Activated CD4-positive, alpha-beta T cell treated with anti-CD3 and anti-CD28 coated beads for 1 hour (primary cell): ENCODE results near the gene UBE2M.
"Not testable (repeated sequence)": the region's sequence is repeated elsewhere in the genome, so short reads cannot be mapped to it uniquely, and the experiment has no call there.

ENCODE experiments used
- DNase-seq: peaks from one replicate; pipeline ENCODE4 v3.0.0-alpha.2; 2020

The UBE2M gene

DNA sequence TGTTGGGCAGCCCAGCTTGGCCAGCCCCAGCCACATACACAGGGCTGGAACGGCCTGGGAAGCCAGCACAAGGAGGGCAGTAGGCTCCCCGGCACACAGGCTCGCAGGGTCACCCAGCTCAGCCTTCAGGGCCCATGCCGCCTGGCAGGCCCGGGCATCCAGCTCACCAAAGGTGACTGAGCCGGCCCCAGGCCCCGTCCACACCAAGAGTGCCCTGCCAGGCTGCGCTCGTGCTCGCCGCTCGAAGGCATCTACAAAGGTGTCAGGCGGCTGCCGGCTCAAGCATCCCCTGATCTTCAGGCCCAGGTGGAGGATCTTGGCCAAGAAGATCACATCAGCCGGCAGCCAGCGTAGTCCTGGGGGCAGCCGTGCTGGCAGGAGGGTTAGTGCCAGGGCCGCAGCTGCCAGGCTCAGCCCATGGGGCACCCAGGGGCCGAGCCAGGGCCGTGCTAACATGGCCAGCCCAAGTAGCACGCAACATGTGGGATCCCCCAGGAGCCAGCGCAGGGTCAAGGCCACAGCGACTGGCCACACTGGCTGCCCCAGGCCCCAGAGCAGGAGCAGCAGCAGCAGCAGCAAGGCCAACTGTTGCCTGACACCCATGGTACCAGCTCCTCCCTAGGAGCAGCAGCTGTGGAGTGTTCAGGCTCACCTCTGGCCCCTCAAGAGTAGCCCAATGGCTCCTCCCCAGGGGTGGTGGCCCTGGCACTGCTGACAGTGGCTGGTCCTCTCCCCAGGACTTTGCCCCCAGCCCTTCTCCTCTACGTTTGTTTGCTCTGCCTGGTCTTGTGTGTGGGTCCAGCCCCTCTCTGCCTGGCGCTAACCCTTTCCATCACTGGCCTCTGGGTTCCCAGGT is 46.8 kb downstream of the UBE2M start, which contains the start of gene SLC27A5:
SLC27A5 (minus strand) TSS at position 640 of the 856 bp plus-strand sequence; CDS start at position 603, 37 bp downstream.
- no peak for DNase-seq

DNA sequence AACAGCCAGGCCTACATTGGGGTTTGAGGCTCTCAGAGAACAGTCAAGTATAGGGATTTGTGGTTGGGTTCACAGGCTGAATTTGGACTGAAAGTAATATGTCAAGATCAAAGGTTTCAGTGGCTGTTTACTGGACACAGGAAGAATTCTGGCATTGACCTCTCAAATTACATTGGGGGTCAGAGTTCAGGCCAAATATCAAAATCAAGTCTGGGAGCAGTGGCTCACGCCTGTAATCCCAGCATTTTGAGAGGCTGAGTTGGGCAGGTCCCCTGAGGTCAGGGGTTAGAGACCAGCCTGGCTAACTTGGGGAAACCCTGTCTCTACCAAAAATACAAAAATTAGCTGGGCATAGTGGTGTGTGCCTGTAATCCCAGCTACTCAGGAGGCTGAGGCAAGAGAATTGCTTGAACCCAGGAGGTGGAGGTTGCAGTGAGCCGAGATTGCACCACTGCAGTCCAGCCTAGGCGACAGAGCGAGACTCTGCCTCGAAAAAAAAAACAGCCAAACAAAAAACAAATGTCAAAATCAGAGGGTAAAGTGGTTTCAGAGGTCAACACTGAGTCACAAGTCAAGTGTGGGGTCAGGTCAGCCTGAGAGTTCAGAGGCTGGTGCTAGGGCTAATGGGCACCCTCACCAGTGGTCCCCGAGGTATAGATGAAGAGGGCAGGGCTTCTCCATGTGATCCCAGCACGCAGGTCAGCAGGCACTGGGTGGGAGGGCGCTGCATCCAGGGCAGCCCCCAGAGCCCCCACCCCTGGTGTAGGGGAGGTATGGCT is 48.1 kb downstream of the UBE2M start:
- no peak for DNase-seq

DNA sequence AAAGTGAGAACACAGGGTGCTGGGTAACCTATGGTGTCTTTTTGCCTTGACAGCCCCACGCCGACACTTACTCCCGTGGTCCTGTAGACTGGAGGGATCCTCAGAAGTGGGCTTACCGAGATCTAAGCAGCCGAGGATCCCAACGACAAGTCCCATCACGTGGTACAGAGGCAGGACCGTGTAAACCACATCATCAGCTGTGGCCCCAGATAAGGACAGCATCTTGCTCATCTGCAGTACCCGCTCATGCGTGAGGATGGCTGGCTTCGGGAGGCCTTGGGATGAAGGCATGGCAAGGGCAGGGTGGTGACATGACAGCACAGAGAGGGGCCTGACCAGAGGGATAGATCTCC is 48.7 kb downstream of the UBE2M start:
- no peak for DNase-seq

DNA sequence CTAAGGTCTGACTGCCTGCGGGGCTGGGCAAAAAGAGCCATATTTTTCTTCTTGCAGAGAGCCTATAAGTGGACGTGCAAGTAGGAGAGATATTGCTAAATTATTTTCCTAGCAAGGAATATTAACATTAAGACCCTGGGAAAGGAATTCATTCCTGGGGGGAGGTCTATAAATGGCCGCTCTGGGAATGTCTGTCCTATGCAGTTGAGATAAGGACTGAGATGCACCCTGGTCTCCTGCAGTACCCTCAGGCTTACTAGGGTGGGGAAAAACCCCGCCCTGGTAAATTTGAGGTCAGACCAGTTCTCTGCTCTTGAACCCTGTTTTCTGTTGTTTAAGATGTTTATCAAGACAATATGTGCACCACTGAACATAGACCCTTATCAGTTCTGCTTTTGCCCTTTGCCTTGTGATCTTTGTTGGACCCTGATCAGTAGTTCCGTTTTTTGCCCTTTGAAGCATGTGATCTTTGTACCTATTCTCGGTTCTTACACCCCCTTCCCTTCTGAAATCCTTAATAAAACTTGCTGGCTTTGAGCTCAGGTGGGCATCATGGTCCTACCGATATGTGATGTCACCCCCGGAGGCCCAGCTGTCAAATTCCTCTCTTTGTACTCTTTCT is 50.7 kb downstream of the UBE2M start:
- DNase-seq: not testable (repeated sequence)
